C1 segment of cervical spinal cord (tissue), 14 donors: Measurements from ENCODE around the gene ATP8A2.

Source experiments
- DNase-seq, 14 donors: peaks; one replicate each; lab custom pipeline; 2025; lab: John Stamatoyannopoulos, UW

The ATP8A2 gene

GRCh38 chr13:25380741-25381324 lies 9.1 kb downstream of the ATP8A2 start:
- DNase-seq: no peak

- DNase-seq: no peak
Observed at GRCh38 chr13:25384758-25385410, 13.1 kb downstream of the ATP8A2 start.

GRCh38 chr13:25391932-25392331 lies 20.2 kb downstream of the ATP8A2 start:
- no peak for DNase-seq

DNA sequence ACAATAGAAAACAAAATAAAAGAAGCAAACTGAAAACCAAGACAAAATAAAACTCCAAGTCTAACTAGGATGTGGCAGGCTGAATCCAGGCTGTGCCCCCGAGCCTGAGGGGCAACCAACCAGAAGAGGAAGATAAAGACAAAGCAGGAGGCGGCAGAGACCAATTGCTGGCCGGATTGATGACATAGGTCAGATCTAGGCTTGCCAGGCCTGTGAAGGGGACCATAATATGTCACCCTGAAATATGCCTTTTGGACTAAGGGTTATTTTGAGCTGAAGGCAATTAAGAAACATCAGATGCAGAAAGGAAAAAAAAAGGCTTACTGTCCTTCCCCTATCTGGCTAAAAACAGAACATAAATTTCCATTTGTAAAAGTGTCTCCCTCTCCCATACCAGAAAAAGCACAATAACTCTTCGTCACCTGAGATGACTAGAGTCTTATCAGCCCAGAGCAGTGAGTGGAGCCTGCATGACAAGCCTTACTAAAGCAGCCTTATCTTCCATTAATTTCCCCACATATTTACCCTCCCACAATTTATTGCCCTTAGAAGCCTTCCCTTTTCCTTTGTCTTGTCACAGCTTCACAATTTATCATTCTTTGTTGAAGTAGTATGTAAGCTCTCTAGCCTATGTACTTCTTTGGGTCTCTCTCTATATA lies 22.8 kb downstream of the ATP8A2 start:
- DNase-seq: no peak

DNA sequence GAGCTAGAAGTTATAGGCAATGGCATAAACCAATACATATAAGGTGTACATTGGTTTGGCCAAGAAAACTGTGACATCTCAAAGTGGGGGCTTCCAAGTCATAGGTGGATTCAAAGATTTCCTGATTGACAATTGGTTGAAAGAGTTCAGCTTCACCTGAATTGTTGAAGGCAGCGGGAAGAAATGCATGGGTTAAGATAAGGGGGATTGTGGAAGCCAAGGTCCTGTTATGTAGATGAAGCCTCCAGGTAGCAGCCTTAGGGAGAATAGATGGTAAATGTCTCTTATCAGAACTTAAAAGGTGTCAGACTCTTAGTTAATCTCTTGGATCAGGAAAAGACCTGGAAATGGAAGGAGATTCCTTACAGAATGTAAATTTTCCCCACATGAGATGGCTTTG lies 26.0 kb downstream of the ATP8A2 start:
- DNase-seq: no peak

DNA sequence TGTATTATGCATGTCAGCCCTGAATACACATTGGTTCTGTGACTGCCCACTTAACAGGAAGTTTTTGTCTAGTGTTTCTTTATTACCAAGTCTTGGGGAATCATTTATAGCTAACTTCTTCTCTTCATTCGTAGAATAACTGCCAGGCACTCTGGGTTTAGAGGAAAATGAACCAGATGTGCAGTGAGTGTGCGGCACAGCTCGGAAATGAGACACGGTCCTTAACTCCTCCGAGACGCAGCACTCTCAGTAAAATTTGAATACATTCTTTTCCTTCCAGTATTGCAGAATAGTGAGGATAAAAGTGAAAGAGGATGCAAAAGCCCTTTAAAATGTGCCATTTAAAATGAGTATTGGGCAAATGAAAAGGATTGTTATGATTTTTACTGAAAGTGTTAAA lies 29.2 kb downstream of the ATP8A2 start:
- DNase-seq: no peak

DNA sequence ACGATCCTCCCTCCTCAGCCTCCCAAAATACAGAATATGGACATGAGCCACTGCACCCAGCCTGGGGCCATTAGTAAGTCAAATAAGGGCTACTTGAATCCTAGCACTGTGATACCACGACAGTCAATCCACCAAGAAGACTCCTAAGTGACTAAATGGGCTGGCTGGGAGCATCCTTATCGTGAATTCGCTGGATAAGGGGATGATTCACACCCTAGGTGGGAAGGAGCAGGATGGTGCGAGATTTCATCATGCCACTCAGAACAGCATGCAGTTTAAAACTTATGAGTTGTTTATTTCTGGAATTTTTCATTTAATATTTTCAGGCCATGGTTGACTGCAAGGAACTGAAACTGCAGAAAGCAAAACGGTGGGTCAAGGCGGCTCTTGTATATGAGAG lies 30.2 kb downstream of the ATP8A2 start:
- no peak for DNase-seq

DNA sequence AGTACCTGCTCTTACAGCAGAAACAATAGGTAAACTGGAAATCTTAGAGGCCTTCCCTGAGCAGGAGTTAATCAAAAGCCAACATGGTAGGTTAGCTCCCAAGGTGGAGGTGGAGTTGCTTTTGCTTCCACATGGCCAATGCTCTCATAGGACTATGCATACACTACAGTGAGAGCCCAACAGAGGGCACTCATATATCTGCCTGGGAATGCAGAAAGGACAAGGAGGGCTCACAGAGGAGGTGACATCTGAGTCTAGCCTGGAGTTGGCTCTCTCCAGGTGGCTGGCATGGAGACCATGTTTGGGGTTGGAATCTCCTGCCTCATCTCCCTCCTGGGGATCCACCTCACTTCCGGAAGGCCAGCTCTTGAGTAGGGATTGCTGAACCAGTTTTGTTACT lies 34.6 kb downstream of the ATP8A2 start:
- DNase-seq: peak in 1 of 14 donors; percentile 15

GRCh38 chr13:25409938-25410337 lies 38.2 kb downstream of the ATP8A2 start:
- DNase-seq: no peak

GRCh38 chr13:25415241-25415640 lies 43.5 kb downstream of the ATP8A2 start:
- peak in 1 of 14 donors; percentile 60 for DNase-seq

DNA sequence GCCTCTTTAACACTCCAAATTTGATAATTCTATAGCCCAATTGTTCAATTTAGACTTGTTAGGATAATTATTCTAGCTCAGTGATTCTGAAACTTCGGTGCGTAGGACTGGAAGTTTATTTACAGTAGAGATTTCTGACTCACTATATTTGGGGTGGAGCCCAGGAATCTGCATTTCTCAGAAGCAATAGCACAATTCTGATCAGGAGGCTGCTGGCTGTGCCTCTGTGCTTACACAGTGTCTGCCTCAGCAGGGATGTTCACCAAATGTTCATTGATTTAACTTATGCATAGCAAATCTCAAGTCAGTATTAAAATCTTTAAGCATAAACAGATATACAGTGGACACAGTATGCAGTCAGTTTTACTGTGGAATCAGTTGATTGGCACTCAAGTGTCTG lies 45.8 kb downstream of the ATP8A2 start:
- DNase-seq: no peak

- peak in 2 of 14 donors; percentile 7 to 95 for DNase-seq
Observed at GRCh38 chr13:25420161-25420560, 48.4 kb downstream of the ATP8A2 start.

- DNase-seq: peak in 1 of 14 donors; percentile 56
Observed at GRCh38 chr13:25421612-25422011, 49.8 kb downstream of the ATP8A2 start.

- DNase-seq: peak in 1 of 14 donors; percentile 36
Observed at GRCh38 chr13:25422153-25422552, 50.4 kb downstream of the ATP8A2 start.

- peak in 1 of 14 donors; percentile 70 for DNase-seq
Observed at GRCh38 chr13:25423831-25424230, 52.1 kb downstream of the ATP8A2 start.

DNA sequence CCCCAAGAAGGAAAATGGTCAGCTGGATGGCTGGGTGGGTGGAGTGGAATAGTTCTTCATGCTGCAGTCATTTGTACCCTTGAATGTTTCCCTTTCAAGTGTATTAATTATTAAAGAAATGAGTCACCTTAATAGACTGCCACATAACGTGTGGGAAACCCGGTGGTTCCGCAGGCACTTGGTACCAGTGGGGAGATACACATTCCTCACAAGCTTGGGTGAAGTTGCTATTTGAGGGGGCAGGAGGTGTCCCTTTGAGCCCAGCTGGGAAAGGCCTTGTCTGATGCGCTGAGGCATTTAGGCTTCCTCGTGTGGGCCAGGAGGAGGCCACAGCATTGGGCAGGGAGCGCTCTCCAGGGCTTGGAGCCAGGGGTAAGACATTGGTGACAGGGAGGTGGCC lies 57.7 kb downstream of the ATP8A2 start:
- DNase-seq: no peak

DNA sequence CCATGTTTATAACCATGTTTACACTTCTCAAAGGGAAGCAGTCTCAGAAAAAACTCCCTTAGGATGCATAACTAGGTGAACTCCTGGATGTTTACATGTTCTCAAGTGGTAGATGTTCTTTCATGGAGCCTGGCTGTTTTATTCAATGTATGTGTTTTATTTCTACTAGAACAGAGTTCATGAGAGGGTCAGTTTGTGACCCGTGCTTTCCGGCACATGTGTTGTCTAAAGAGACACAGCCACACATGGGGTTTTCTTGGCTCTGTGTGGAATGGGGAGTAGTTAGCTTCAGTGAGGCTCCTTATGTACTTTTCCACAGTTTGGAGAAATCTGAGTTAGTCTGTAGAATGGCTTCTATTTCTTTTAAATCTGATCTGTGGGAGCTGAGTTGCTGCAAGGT lies 60.9 kb downstream of the ATP8A2 start:
- no peak for DNase-seq

DNA sequence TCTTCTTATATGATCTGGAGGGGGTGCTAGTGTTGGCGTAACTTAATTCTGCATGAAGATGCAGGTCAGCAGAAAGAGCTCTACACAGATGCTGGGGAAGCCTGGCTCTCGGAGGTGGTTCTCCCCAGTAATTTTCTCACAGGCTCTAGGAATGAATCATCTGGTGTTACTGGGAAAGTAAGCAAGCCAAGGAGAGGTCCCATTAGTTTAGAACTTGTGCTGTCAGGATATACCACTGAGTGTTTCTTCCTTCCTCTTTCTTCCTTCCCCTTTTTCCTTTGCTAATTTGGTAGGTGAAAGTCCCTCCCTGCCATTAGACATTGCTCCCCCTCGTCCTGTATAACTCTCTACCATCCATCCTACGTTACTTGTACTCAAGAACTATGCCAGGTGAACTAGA lies 68.3 kb downstream of the ATP8A2 start:
- DNase-seq: no peak

DNA sequence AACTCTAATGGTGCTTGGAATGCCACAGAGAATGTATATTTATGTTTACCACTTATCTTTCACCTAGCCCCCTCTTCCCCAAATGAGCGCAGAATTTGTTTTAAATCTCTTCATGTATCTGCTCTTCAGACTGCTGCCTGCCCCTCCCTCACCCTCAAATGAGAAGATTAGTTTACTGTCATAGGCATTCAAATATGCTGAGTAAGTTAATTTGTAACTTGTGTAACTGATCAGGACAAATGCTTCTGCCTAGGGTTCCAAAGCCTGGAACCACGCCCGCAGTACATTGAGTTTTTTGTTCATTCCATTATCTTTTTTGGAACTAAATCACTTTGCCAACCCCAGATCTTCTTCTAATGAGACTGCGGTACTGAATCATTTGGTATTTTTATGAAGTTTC lies 74.5 kb downstream of the ATP8A2 start:
- DNase-seq: no peak

DNA sequence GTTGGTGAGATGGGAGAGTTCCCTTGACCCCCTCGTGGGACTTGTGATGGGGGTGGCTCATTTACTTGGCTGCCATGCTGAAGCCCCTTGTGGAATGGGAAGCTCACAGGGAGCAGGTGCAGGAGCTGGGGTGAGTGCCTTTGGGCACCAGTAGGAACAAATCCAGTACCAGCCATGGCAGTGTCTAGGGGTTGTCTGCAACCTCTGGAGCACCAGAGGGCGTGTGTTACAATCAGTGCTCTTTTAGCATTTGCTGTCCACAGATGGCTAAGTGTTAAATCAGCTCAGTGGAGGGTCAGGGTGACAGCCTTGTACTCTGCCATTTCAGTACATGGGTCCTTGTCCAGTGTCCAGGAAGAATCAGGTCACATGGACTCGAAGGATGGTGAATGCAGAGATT lies 75.6 kb downstream of the ATP8A2 start:
- DNase-seq: no peak

DNA sequence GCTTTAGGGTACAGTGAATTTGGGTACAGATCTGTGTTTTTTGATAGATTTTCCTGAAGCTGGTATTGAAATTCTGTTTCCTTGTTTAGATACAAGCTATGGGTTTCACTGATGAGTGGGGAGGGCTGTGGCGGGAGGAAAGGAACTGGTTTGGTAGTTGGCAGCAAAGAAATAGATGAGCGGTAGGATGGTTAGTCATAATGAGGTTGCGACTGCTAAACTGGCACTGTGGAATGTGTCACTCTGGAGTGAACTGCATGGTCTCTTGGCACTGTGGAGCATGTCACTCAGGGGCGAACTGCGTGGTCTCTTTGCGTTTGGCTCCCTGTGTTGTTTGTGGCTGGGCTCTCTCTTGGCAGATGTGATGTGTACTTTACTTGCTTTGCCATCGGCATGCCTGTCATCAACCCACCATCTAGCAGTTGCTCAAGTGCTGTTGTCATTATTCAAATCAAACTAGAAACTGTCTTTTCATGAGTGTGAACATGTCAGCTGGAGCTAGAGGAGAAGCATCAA lies 82.1 kb downstream of the ATP8A2 start:
- DNase-seq: peak in 1 of 14 donors; percentile 16

- DNase-seq: peak in 1 of 14 donors; percentile 49
Observed at GRCh38 chr13:25455146-25455545, 83.4 kb downstream of the ATP8A2 start.

DNA sequence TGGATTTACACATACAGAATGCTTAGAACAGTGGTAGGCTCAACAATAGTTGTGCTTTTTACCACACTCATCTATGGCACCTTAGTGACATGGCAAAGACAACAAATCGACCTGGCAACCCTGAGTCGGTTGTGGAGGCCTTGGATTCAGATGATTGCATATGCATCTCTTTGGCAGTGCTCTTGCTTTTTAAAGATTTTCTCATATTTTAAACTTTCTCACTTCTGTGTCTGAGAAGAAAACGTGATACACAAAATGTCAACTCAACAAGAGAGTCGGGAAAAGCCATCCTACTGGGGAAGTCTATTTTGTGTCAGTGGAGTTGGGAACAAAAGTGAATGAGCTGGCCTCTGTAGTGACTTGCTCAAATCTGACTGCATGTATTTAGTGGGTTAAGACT lies 85.8 kb downstream of the ATP8A2 start:
- DNase-seq: no peak
